DND-41 (cell line): ENCODE measurements around the gene LRRC70.

ENCODE experiments used
- ATAC-seq: fragments of 200-7000 bp; cut with Tn5 transposase; 3 replicates; pipeline ENCODE4 v1.9.1; 2021; ENCODE audit warnings: low read depth; ENCODE audit not compliant: insufficient read depth
- DNase-seq: peaks from one replicate; pipeline ENCODE4 v3.0.0-alpha.2; 2020
- H2AFZ ChIP-seq: 2 replicates; pipeline ENCODE4 v1.6.0; 2012; ENCODE audit warnings: low read depth, low read length
- H3K27ac ChIP-seq: 2 replicates; pipeline ENCODE4 v1.5.1; 2012; ENCODE audit warnings: low read length, inconsistent platforms
- H3K27me3 ChIP-seq: fragments of 200-600 bp; sonication (generic); 2 replicates; pipeline ENCODE4 v1.6.0; 2012; ENCODE audit warnings: low read length, mild to moderate bottlenecking, inconsistent platforms; ENCODE audit not compliant: insufficient read depth, poor library complexity
- H3K36me3 ChIP-seq: 2 replicates; pipeline ENCODE4 v1.5.1; 2012; ENCODE audit warnings: low read length, inconsistent platforms; ENCODE audit not compliant: insufficient read depth
- H3K4me1 ChIP-seq: 2 replicates; pipeline ENCODE4 v1.5.1; 2012; ENCODE audit warnings: mild to moderate bottlenecking, low read length; ENCODE audit not compliant: insufficient read depth
- H3K4me2 ChIP-seq: 2 replicates; pipeline ENCODE4 v1.6.0; 2012; ENCODE audit warnings: mild to moderate bottlenecking, moderate library complexity, low read length, inconsistent platforms; ENCODE audit not compliant: insufficient read depth
- H3K4me3 ChIP-seq, 2 experiments: fragments of 200-600 bp in 1 of 2; shearing (Covaris generic) in 1 of 2; 2 replicates each; pipeline ENCODE4 v1.5.1; 2012 to 2016; ENCODE audit warnings: inconsistent platforms in 2 of 2, low read length in 2 of 2, mild to moderate bottlenecking in 2 of 2, low read depth in 1 of 2, moderate library complexity in 1 of 2
- H3K79me2 ChIP-seq: 2 replicates; pipeline ENCODE4 v1.6.0; 2012; ENCODE audit warnings: low read length, inconsistent platforms; ENCODE audit not compliant: insufficient read depth
- H3K9ac ChIP-seq: 2 replicates; pipeline ENCODE4 v1.6.0; 2012; ENCODE audit warnings: low read depth, mild to moderate bottlenecking, inconsistent platforms, low read length, moderate library complexity
- H3K9me3 ChIP-seq: 2 replicates; pipeline ENCODE4 v1.5.1; 2012; ENCODE audit warnings: low read length, moderate library complexity, mild to moderate bottlenecking, inconsistent platforms; ENCODE audit not compliant: insufficient read depth, severe bottlenecking
- H4K20me1 ChIP-seq: 2 replicates; pipeline ENCODE4 v1.6.0; 2012; ENCODE audit warnings: low read length; ENCODE audit not compliant: insufficient read depth
- CTCF ChIP-seq: IDR thresholded peaks from 2 replicates; pipeline ENCODE4 v1.5.1; 2012; ENCODE audit warnings: borderline replicate concordance, low read length, moderate library complexity, mild to moderate bottlenecking; ENCODE audit not compliant: poor library complexity, severe bottlenecking; ENCODE audit errors: extremely low read depth
- EZH2 ChIP-seq: IDR thresholded peaks from 3 replicates; pipeline ENCODE4 v1.6.1; 2012; ENCODE audit warnings: borderline replicate concordance, low read depth, mild to moderate bottlenecking, moderate library complexity, low read length, inconsistent platforms; ENCODE audit not compliant: severe bottlenecking

LRRC70 gene

GRCh38 chr5:62606878-62607277 is 28.3 kb downstream of the LRRC70 start:
- Histone ChIP-seq H2AFZ (no peak overlapping the region), H3K9ac (no peak overlapping the region), H3K27me3 (no peaks in the 10 kb centered on the region), H3K4me2 (no peak overlapping the region), H3K36me3 (peaks cover 28% of the 10 kb centered on the region; the same call in 1 of the 2 replicates), H3K79me2 (no peaks in the 10 kb centered on the region), H3K9me3 (no peaks in the 10 kb centered on the region), H3K4me3 (no peak overlapping the region), H3K4me1 (no peaks in the 10 kb centered on the region), H3K27ac (no peak overlapping the region), H4K20me1 (no peaks in the 10 kb centered on the region)
- DNase-seq (no peak), ATAC-seq (no peak)
- TF ChIP-seq CTCF (no peak), EZH2 (no peak)

DNA sequence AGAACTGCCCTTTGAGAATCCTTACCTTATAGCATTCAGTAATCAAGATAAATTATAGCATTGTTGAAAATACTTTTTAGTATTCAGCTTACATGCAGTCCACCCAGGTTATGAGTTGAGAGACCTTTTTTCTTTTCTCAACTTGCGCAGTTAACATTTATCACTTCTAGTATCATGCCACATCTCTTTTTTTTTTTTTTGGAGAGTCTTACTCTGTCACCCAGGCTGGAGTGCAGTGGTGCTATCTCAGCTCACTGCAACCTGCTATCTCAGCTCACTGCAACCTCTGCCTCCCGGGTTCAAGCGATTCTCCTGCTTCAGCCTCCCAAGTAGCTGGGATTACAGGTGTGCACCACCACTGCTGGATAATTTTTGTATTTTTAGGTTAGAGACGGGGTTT is 29.0 kb downstream of the LRRC70 start:
- DNase-seq, result no peak
- Histone ChIP-seq H3K4me3 (no peak overlapping the region), H3K9ac (no peak overlapping the region), H2AFZ (no peak overlapping the region), H3K27ac (no peak overlapping the region), H3K4me1 (no peaks in the 10 kb centered on the region), H3K79me2 (no peaks in the 10 kb centered on the region), H3K27me3 (no peaks in the 10 kb centered on the region), H3K36me3 (peaks cover 27% of the 10 kb centered on the region; the same call in 1 of the 2 replicates), H3K9me3 (no peaks in the 10 kb centered on the region), H4K20me1 (no peaks in the 10 kb centered on the region), H3K4me2 (no peak overlapping the region)
- ATAC-seq, result no peak
- no peak for TF ChIP-seq CTCF
- no peak for TF ChIP-seq EZH2

- TF ChIP-seq CTCF (no peak), EZH2 (no peak)
- no peak for ATAC-seq
- H3K27ac ChIP-seq, result no peak overlapping the region
- H3K79me2 ChIP-seq, result no peaks in the 10 kb centered on the region
- no peak overlapping the region for H3K9ac ChIP-seq
- H4K20me1 ChIP-seq, result no peaks in the 10 kb centered on the region
- H3K4me2 ChIP-seq, result no peak overlapping the region
- no peaks in the 10 kb centered on the region for H3K9me3 ChIP-seq
- H3K4me3 ChIP-seq, result no peak overlapping the region
- no peak for DNase-seq
- H3K27me3 ChIP-seq, result no peaks in the 10 kb centered on the region
- H3K36me3 ChIP-seq, result peaks cover 27% of the 10 kb centered on the region; the same call in 1 of the 2 replicates
- H2AFZ ChIP-seq, result no peak overlapping the region
- H3K4me1 ChIP-seq, result no peaks in the 10 kb centered on the region
Observed at GRCh38 chr5:62608529-62609511, 30.2 kb downstream of the LRRC70 start.
